Bronchial epithelial cell (primary cell): ENCODE measurements around the gene PRMT7. TPM values are rescaled to one million over a fixed set of nuclear protein-coding genes. Genes with fewer than 3 reads are reported as not detected.

Source experiments
- DNase-seq: peaks from one replicate; pipeline ENCODE4 v3.0.0-alpha.2; 2010; ENCODE audit warnings: low read depth
- FAIRE-seq: peaks from 2 replicates; lab custom pipeline; 2011; peaks lifted over from hg19 to GRCh38; lab: Jason Lieb, UNC
- H3K27me3 ChIP-seq: 2 replicates; pipeline ENCODE4 v1.5.1; 2011; ENCODE audit warnings: low read length; ENCODE audit not compliant: control insufficient read depth, insufficient read depth
- H3K36me3 ChIP-seq: 2 replicates; pipeline ENCODE4 v1.5.1; 2011; ENCODE audit warnings: low read length; ENCODE audit not compliant: control insufficient read depth, insufficient read depth
- H3K4me3 ChIP-seq: 2 replicates; pipeline ENCODE4 v1.5.1; 2011; ENCODE audit warnings: mild to moderate bottlenecking, low read depth, low read length, control low read depth
- total RNA-seq: library from RNA; depleted of rRNA; stranded (reverse); fragments of >200 nt; gene quantifications from 2 replicates; pipeline ENCODE4 v1.2.1, GENCODE V29; 2014
- TF ChIP-seq, protein P1 (sequence below): IDR thresholded peaks from 2 replicates; pipeline ENCODE4 v1.5.1; 2011; ENCODE audit warnings: mild to moderate bottlenecking, moderate library complexity, low read length, control low read depth, inconsistent platforms; ENCODE audit not compliant: insufficient read depth, severe bottlenecking

PRMT7 gene
- total RNA-seq, 1 donor from 2014 or later, result 36.9 TPM

DNA sequence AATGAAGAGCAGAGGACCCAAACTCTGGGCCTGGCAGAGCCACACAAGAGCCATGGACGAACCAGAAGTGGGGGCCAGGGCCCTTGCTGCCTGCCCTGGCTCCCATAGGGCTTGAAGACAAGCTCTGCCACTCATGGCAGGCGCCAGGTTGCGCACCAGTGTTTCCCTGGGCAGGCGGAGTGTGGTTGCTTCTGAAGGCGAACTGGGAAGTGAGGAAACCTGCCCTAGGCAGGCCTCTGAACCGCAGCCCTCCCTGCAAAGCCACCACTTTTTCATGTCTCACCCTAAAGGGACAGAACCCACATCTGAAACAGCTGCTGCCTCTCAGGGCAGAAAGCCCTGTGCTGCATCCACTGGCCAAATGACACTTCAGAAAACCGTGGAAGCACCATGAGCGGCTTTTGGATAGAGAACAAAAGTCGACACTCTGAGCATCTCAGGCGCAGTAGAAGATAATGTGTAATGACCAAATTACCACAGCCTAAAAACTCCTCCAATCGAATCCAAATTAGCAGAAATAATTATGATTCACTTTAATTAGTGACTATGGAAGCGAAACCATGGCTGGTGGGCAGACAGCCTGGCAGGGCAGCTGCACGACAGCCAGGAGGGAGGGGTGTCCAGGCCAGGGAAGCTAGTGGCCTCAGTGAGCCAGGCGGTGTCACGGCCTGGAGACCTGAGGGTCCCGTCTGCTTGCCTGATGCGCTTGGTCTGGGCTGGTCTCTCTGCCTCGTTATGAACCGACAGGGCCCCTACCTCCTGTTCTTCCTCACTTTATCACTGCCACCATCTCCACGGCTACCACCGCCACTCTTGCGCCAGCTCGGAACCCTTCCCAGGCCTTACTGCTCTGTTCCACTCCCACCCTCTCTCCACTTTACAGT, 59.1 kb downstream of the PRMT7 start:
- FAIRE-seq (no peak), DNase-seq (no peak)
- Histone ChIP-seq H3K4me3 (no peak overlapping the region), H3K36me3 (no peaks in the 10 kb centered on the region), H3K27me3 (peaks cover 8% of the 10 kb centered on the region)
- TF ChIP-seq, protein P1, sequence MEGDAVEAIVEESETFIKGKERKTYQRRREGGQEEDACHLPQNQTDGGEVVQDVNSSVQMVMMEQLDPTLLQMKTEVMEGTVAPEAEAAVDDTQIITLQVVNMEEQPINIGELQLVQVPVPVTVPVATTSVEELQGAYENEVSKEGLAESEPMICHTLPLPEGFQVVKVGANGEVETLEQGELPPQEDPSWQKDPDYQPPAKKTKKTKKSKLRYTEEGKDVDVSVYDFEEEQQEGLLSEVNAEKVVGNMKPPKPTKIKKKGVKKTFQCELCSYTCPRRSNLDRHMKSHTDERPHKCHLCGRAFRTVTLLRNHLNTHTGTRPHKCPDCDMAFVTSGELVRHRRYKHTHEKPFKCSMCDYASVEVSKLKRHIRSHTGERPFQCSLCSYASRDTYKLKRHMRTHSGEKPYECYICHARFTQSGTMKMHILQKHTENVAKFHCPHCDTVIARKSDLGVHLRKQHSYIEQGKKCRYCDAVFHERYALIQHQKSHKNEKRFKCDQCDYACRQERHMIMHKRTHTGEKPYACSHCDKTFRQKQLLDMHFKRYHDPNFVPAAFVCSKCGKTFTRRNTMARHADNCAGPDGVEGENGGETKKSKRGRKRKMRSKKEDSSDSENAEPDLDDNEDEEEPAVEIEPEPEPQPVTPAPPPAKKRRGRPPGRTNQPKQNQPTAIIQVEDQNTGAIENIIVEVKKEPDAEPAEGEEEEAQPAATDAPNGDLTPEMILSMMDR, result no peak

DNA sequence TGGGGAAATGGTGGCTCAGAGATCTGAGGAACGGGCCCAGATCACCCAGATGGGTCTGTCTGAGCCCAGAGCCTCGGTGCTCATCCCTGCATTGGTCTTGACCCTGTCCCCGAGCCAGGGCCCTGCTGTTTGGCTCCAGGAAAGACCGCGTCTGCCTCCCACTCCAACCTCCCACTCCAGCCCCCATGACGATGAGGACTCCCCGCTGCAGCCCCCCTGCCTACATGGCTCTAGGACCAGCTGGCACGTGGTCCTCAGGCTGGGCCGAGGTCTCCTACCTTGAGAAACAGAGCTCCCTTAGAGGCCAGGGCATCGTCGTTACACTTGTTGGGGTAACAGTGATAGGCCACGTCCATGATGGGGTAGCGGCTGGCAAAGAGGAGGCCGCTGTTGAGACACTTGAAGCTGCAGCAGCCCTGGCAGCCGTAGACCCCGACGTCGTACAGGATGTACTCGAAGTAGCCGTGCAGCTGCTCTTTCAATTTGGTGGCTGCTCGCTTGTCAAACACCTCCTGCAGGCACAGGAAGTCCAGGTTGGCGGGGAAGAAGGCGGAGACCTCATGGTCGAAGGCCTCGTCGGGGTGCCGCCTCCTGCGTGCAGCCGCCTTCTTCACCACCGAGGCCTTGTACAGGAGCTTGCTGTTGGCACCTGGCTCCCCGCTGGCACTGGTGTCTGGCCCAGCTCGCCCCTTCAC, 59.9 kb downstream of the PRMT7 start:
- Histone ChIP-seq H3K27me3 (peaks cover 7% of the 10 kb centered on the region), H3K36me3 (no peaks in the 10 kb centered on the region), H3K4me3 (no peak overlapping the region)
- DNase-seq (no peak), FAIRE-seq (no peak)
- TF ChIP-seq, protein P1, result no peak

DNA sequence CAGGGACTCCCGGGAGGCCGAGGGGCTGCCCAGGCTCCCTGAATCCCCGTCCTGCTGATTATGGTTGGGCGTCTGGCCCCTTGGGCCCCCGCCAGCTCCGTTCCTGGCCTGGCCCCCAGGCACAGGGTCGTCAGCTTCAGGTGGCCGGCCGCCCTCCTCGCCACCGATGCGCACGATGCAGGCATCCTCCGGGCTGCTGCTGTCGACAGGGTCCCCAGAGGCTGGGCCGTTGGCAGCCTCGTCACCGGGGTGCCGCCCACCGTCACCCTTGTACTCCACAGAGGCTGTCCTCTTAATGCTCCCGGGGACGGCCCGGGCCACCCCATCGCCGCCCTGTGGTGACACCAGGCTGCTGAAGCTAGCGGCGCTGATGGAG, 60.4 kb downstream of the PRMT7 start:
- TF ChIP-seq, protein P1, result no peak
- DNase-seq (no peak), FAIRE-seq (no peak)
- no peak overlapping the region for H3K4me3 ChIP-seq
- H3K36me3 ChIP-seq, result no peaks in the 10 kb centered on the region
- peaks cover 7% of the 10 kb centered on the region for H3K27me3 ChIP-seq

DNA sequence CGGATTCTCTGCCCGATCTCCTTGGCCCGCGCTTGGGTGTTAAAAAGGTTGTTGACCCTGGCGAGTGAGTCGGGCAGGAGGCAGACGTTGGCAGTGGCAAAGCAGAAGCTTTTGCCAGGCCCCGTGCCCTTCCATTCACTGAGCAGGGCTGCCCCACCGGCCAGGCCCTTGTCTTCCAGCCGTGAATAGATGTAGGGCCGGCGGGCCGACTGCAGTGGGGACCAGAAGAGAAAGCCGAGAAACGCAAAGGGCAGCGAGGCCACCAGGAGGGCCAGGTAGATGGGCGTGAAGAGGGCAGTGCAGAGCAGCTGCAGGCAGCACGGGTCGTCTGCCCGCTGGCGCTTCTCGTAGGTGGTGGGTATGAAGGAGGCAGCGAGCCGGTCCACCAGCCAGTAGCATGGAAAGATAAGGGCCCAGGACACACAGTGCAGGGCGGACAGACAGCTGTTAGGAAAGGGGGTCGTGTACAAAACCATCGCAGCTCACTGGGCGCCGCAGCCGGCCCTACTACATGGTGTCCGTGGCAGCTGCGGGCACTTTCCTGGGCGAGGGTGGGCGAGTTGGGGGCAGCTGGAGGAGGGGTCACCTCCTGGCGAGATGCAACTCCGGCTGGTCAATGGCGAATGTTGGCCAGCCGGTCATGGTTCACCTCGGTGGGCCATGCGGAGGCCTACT, 61.0 kb downstream of the PRMT7 start:
- FAIRE-seq, result no peak
- TF ChIP-seq, protein P1, result no peak
- peaks cover 7% of the 10 kb centered on the region for H3K27me3 ChIP-seq

DNA sequence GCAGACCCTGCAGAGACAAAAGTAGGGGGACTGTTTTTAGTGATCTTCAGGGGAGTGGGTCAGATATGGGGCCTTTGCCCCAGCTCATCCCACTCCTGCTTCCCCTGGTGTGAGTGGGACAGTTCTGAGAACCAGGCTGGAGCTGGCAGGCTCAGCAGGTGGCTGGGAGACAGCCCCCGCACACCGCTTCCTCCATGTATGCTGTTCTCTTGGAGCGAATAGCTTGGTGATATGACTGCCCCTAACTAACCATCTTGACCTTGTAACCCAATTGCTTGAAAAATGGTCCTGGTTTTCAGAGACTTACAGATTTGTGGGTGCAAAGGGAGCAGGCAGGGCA, 61.5 kb downstream of the PRMT7 start:
- DNase-seq (no peak), FAIRE-seq (no peak)
- H3K4me3 ChIP-seq, result no peak overlapping the region
- TF ChIP-seq, protein P1, result no peak
- peaks cover 5% of the 10 kb centered on the region for H3K27me3 ChIP-seq
- no peaks in the 10 kb centered on the region for H3K36me3 ChIP-seq

More for the DNA sequence above, 61.0 kb downstream of the PRMT7 start:
- Histone ChIP-seq H3K36me3 (no peaks in the 10 kb centered on the region), H3K4me3 (no peak overlapping the region)
- DNase-seq, result no peak
